Trophoblast cell (in vitro differentiated cells and primary cell): ENCODE data around the gene CTNNA1.
"Not testable (repeated sequence)": the region's sequence is repeated elsewhere in the genome, so short reads cannot be mapped to it uniquely, and the experiment has no call there.

Experiments
- DNase-seq, 2 donors: peaks; one replicate each; pipeline ENCODE4 v3.0.0-alpha.2; 2016
- H2AFZ ChIP-seq: 2 replicates; pipeline ENCODE4 v1.6.1; 2013; ENCODE audit warnings: low read length, moderate library complexity, mild to moderate bottlenecking; ENCODE audit not compliant: insufficient read depth, poor library complexity
- H2AK5ac ChIP-seq: 2 replicates; pipeline ENCODE4 v1.6.1; 2013; ENCODE audit warnings: mild to moderate bottlenecking, low read length
- H2BK120ac ChIP-seq: 2 replicates; pipeline ENCODE4 v1.6.1; 2013; ENCODE audit warnings: low read length, mild to moderate bottlenecking, moderate library complexity; ENCODE audit not compliant: insufficient read depth, poor library complexity
- H2BK12ac ChIP-seq: 2 replicates; pipeline ENCODE4 v1.6.1; 2013; ENCODE audit warnings: mild to moderate bottlenecking, low read length, moderate library complexity
- H2BK5ac ChIP-seq: 2 replicates; pipeline ENCODE4 v1.6.1; 2013; ENCODE audit warnings: low read length, low read depth, moderate library complexity, mild to moderate bottlenecking; ENCODE audit not compliant: poor library complexity
- H3K14ac ChIP-seq: 2 replicates; pipeline ENCODE4 v1.6.1; 2013; ENCODE audit warnings: mild to moderate bottlenecking, low read length
- H3K18ac ChIP-seq: 2 replicates; pipeline ENCODE4 v1.6.1; 2013; ENCODE audit warnings: mild to moderate bottlenecking, low read length
- H3K23ac ChIP-seq: 2 replicates; pipeline ENCODE4 v1.6.1; 2013; ENCODE audit warnings: low read length
- H3K27ac ChIP-seq: 2 replicates; pipeline ENCODE4 v1.5.1; 2013; ENCODE audit warnings: low read depth, mild to moderate bottlenecking, inconsistent platforms, low read length, moderate library complexity
- H3K27me3 ChIP-seq: 2 replicates; pipeline ENCODE4 v1.6.1; 2013; ENCODE audit warnings: inconsistent platforms, mild to moderate bottlenecking, low read length, moderate library complexity; ENCODE audit not compliant: insufficient read depth
- H3K36me3 ChIP-seq, 2 experiments: 1 replicate in 1 of 2; 2 replicates in 1 of 2; pipeline ENCODE4 v1.6.1; 2013; ENCODE audit warnings: low read length in 2 of 2, mild to moderate bottlenecking in 2 of 2, moderate library complexity in 1 of 2; ENCODE audit not compliant: insufficient read depth in 2 of 2, control insufficient read depth in 1 of 2
- H3K4ac ChIP-seq: 2 replicates; pipeline ENCODE4 v1.6.1; 2013; ENCODE audit warnings: low read depth, mild to moderate bottlenecking, low read length, moderate library complexity
- H3K4me1 ChIP-seq, 2 experiments: 1 replicate in 1 of 2; 2 replicates in 1 of 2; pipeline ENCODE4 v1.6.1; 2013; ENCODE audit warnings: low read length in 2 of 2, mild to moderate bottlenecking in 2 of 2, moderate library complexity in 1 of 2; ENCODE audit not compliant: insufficient read depth in 2 of 2, control insufficient read depth in 1 of 2
- H3K4me2 ChIP-seq: 2 replicates; pipeline ENCODE4 v1.6.1; 2013; ENCODE audit warnings: inconsistent platforms, mild to moderate bottlenecking, low read length, moderate library complexity
- H3K4me3 ChIP-seq: 2 replicates; pipeline ENCODE4 v1.5.1; 2013; ENCODE audit warnings: mild to moderate bottlenecking, low read depth, low read length, inconsistent platforms
- H3K79me1 ChIP-seq: one replicate; pipeline ENCODE4 v1.6.1; 2013; ENCODE audit warnings: low read length
- H3K79me2 ChIP-seq: 2 replicates; pipeline ENCODE4 v1.6.1; 2013; ENCODE audit warnings: low read length, mild to moderate bottlenecking; ENCODE audit not compliant: control insufficient read depth, insufficient read depth, poor library complexity
- H3K9ac ChIP-seq: 2 replicates; pipeline ENCODE4 v1.6.1; 2013; ENCODE audit warnings: mild to moderate bottlenecking, low read length
- H3K9me3 ChIP-seq: 2 replicates; pipeline ENCODE4 v1.6.1; 2013; ENCODE audit warnings: low read depth, mild to moderate bottlenecking, control low read depth, inconsistent platforms, low read length; ENCODE audit not compliant: insufficient read depth
- H4K12ac ChIP-seq: 2 replicates; pipeline ENCODE4 v1.6.1; 2013; ENCODE audit warnings: low read depth, mild to moderate bottlenecking, low read length, moderate library complexity
- H4K8ac ChIP-seq: 2 replicates; pipeline ENCODE4 v1.6.1; 2013; ENCODE audit warnings: low read depth, mild to moderate bottlenecking, low read length, moderate library complexity
- H4K91ac ChIP-seq: one replicate; pipeline ENCODE4 v1.6.1; 2013; ENCODE audit warnings: low read depth, mild to moderate bottlenecking, low read length, moderate library complexity
- WGBS: extraction: QIAGEN DNeasy Blood & Tissue Kit; methylation state at CpG from one replicate; pipeline ENCODE4 v1.1.7; 2013; ENCODE audit warnings: missing lambda C conversion rate; ENCODE audit not compliant: insufficient read length, insufficient coverage; ENCODE audit errors: extremely low coverage; 5-methylcytosine and 5-hydroxymethylcytosine counted together

CTNNA1 gene

DNA sequence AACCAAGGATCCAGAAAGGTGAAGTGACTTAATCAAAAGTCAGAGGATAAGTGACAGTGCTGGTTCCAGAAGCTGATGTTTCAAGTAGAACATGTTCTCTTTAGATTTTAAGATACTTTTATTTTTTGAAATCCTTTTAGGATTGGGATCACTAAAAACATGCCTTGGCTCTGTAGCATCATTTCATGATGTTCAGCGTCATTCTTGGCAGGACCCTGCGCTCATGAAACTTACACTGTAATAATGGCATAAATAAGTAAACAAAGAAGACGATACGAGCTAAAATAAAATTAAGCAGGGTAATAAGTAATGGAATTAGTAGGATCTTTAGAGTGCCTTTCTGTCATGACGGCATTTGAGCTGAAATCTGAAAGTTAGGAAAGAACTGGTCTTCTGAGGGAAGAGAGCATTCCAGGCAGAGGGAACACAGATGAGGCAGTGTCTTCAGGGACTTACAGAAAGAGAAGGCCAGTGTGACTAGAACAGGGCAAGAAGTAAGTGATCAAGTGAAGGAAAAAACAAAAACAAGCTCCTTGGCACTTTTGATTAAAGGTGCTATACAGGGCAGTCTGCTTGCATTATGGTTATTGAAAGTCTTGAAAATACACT, 19.9 kb downstream of the CTNNA1 start:
- Histone ChIP-seq H3K27ac (no peak overlapping the region), H3K23ac (no peak overlapping the region), H3K9me3 (no peaks in the 10 kb centered on the region), H4K8ac (no peak overlapping the region), H3K27me3 (no peaks in the 10 kb centered on the region), H3K79me1 (no peaks in the 10 kb centered on the region), H3K4ac (peak overlapping the region; percentile 93), H2BK5ac (no peak overlapping the region), H4K91ac (no peak overlapping the region), H4K12ac (no peak overlapping the region), H3K4me2 (no peak overlapping the region), H3K18ac (no peak overlapping the region), H3K14ac (no peak overlapping the region), H2BK120ac (no peak overlapping the region), H3K79me2 (peaks cover 15% of the 10 kb centered on the region), H3K4me3 (no peak overlapping the region), H3K4me1 (peaks cover 0 to 2% of the 10 kb centered on the region in 2 experiments), H3K9ac (no peak overlapping the region), H2BK12ac (no peak overlapping the region), H3K36me3 (peaks cover 8 to 13% of the 10 kb centered on the region in 2 experiments), H2AFZ (no peak overlapping the region), H2AK5ac (no peak overlapping the region)
- no peak for DNase-seq
- WGBS, result no CpG with 5 or more reads among the region's 5 CpGs

DNA sequence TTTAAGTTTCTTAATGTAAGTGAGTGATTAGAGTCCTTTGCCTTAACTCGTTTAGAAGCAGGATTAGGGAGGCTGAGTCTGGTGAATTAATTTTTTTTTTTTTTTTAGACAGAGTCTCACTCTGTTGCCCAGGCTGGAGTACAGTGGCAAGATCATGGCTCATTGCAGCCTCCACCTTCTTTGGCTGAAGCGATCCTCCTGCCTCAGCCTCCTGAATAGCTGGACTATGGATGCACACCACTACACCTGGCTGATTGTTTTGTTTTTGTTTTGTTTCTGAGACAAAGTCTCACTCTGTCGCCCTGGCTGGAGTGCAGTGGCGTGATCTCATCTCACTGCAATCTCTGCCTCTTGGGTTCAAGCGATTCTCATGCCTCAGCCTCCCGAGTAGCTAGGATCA, 20.4 kb downstream of the CTNNA1 start:
- not testable (repeated sequence) for H2BK120ac ChIP-seq, H3K14ac ChIP-seq, H3K79me1 ChIP-seq, H3K4me3 ChIP-seq, H3K18ac ChIP-seq, H2AFZ ChIP-seq, H3K27ac ChIP-seq, H2AK5ac ChIP-seq, H3K9ac ChIP-seq, H3K4me1 ChIP-seq, H2BK12ac ChIP-seq, H3K4me2 ChIP-seq, H4K12ac ChIP-seq, H3K27me3 ChIP-seq, H4K91ac ChIP-seq, H2BK5ac ChIP-seq, H3K9me3 ChIP-seq, H3K23ac ChIP-seq
- peak in 1 of 2 donors; percentile 38 for DNase-seq
- Histone ChIP-seq H3K79me2 (peaks cover 13% of the 10 kb centered on the region), H3K4ac (peak overlapping the region; percentile 96), H4K8ac (peak overlapping the region; percentile 10), H3K36me3 (peaks cover 10 to 14% of the 10 kb centered on the region in 2 experiments)
- no CpG with 5 or more reads among the region's 6 CpGs for WGBS

DNA sequence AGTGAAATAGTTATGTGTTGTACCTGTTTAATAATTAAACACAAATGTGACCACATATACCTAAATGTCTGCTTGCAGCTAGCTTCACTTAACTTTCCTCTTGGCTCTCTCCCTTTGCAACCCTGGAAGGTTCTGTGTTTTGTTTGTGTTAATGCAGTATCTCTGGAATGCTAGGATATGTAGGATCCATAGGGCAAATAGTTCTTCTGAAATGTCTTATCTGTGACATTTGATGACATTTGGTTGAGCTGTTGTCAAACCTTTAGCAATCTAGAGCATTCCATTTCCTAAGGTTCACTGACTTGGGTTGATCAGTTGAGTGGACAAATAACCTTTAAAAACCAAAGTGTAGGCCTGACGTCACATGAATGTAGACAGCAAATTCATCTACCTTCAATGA, 21.8 kb downstream of the CTNNA1 start:
- H2AFZ ChIP-seq, result no peak overlapping the region
- H3K4me3 ChIP-seq, result no peak overlapping the region

DNA sequence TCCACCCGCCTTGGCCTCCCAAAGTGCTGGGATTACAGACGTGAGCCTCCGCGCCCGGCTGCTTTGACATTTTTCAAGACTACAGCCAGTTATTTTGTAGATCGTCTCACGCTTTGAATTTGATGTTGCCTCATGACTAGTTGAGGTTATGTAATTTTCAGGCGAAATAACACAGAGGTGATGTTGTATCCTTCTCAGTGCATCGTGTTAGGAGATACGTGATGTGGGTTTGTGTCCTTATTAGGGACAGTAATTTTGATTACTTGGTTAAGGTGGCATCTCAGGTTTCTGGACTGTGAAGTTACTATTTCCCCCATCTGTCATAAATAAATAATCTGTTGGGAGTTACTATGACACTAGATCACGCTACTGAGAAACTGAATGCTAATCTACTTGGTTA, 25.0 kb downstream of the CTNNA1 start:
- no peak overlapping the region for H3K14ac ChIP-seq
- no peak overlapping the region for H3K23ac ChIP-seq
- H4K8ac ChIP-seq, result no peak overlapping the region
- H3K4me1 ChIP-seq, result peaks cover 0 to under 1% of the 10 kb centered on the region in 2 experiments
- peaks cover 10% of the 10 kb centered on the region for H3K79me2 ChIP-seq
- no peak overlapping the region for H2AFZ ChIP-seq
- peaks cover 14 to 15% of the 10 kb centered on the region in 2 experiments for H3K36me3 ChIP-seq
- H4K12ac ChIP-seq, result no peak overlapping the region
- no peaks in the 10 kb centered on the region for H3K9me3 ChIP-seq
- no peak overlapping the region for H3K27ac ChIP-seq
- H2BK120ac ChIP-seq, result no peak overlapping the region
- H3K79me1 ChIP-seq, result no peaks in the 10 kb centered on the region
- H3K4me3 ChIP-seq, result no peak overlapping the region
- no peak overlapping the region for H2AK5ac ChIP-seq
- H2BK5ac ChIP-seq, result no peak overlapping the region
- no peak overlapping the region for H2BK12ac ChIP-seq
- no peak overlapping the region for H3K9ac ChIP-seq
- no peak overlapping the region for H4K91ac ChIP-seq
- no peak overlapping the region for H3K18ac ChIP-seq
- no peak overlapping the region for H3K4me2 ChIP-seq
- H3K4ac ChIP-seq, result peak overlapping the region; percentile 89
- no CpG with 5 or more reads among the region's 11 CpGs for WGBS
- peak in 1 of 2 donors; percentile 33 for DNase-seq
- H3K27me3 ChIP-seq, result no peaks in the 10 kb centered on the region

More for the DNA sequence above, 21.8 kb downstream of the CTNNA1 start:
- H3K9ac ChIP-seq, result no peak overlapping the region
- no peak overlapping the region for H3K14ac ChIP-seq
- no peak overlapping the region for H2BK5ac ChIP-seq
- H3K36me3 ChIP-seq, result peaks cover 10 to 14% of the 10 kb centered on the region in 2 experiments
- H3K27ac ChIP-seq, result no peak overlapping the region
- no peak overlapping the region for H2BK120ac ChIP-seq
- H3K79me2 ChIP-seq, result peaks cover 18% of the 10 kb centered on the region
- no peaks in the 10 kb centered on the region for H3K9me3 ChIP-seq
- H2AK5ac ChIP-seq, result no peak overlapping the region
- H4K12ac ChIP-seq, result no peak overlapping the region
- DNase-seq, result peak; percentile 18 to 76
- H3K4ac ChIP-seq, result no peak overlapping the region
- no peak overlapping the region for H3K4me2 ChIP-seq
- WGBS, result no CpG with 5 or more reads among the region's 1 CpG
- no peak overlapping the region for H4K91ac ChIP-seq
- no peak overlapping the region for H3K18ac ChIP-seq
- H3K23ac ChIP-seq, result no peak overlapping the region
- H3K27me3 ChIP-seq, result no peaks in the 10 kb centered on the region
- H4K8ac ChIP-seq, result no peak overlapping the region
- H3K4me1 ChIP-seq, result peaks cover 0 to 2% of the 10 kb centered on the region in 2 experiments
- H2BK12ac ChIP-seq, result no peak overlapping the region
- H3K79me1 ChIP-seq, result no peaks in the 10 kb centered on the region
